Gastrocnemius medialis (tissue), 4 donors: ENCODE measurements around the gene PTPRN2.

ENCODE experiments used
- CTCF ChIP-seq, 5 experiments: fragments of 450-650 bp in 3 of 5; fragments of 200-600 bp in 2 of 5; sonication (generic) in 2 of 5; IDR thresholded peaks in 4 of 5; conservative IDR thresholded peaks in 1 of 5; 1 replicate in 4 of 5; 2 replicates in 1 of 5; pipeline ENCODE4 v1.5.1; 2016 to 2019; ENCODE audit warnings: antibody characterized with exemption in 5 of 5, mild to moderate bottlenecking in 3 of 5, moderate library complexity in 3 of 5
- POLR2A ChIP-seq, 2 donors: fragments of 450-650 bp; IDR thresholded peaks; one replicate each; pipeline ENCODE4 v1.6.1; 2017; ENCODE audit warnings: antibody characterized with exemption in 2 of 2, mild to moderate bottlenecking in 2 of 2, moderate library complexity in 2 of 2

GRCh38 chr7:157930441-157930840 lies 657.2 kb downstream of the PTPRN2 start:
- no peak for TF ChIP-seq POLR2A (IDR thresholded peaks at IDR 0.05)
- no peak for TF ChIP-seq CTCF (IDR thresholded peaks at IDR 0.05 in 4 of 5, conservative IDR thresholded peaks at IDR 0.05 in 1 of 5)
